Activated CD4-positive, alpha-beta T cell treated with anti-CD3 and anti-CD28 coated beads, Interleukin-2, amount 50 U/mL, for 16 hours (primary cell): Measurements from ENCODE around the gene SLC36A4.
"Not testable (repeated sequence)": the region's sequence is repeated elsewhere in the genome, so short reads cannot be mapped to it uniquely, and the experiment has no call there.

ENCODE experiments used
- DNase-seq: peaks from one replicate; pipeline ENCODE4 v3.0.0-alpha.2; 2020

SLC36A4 gene

DNA sequence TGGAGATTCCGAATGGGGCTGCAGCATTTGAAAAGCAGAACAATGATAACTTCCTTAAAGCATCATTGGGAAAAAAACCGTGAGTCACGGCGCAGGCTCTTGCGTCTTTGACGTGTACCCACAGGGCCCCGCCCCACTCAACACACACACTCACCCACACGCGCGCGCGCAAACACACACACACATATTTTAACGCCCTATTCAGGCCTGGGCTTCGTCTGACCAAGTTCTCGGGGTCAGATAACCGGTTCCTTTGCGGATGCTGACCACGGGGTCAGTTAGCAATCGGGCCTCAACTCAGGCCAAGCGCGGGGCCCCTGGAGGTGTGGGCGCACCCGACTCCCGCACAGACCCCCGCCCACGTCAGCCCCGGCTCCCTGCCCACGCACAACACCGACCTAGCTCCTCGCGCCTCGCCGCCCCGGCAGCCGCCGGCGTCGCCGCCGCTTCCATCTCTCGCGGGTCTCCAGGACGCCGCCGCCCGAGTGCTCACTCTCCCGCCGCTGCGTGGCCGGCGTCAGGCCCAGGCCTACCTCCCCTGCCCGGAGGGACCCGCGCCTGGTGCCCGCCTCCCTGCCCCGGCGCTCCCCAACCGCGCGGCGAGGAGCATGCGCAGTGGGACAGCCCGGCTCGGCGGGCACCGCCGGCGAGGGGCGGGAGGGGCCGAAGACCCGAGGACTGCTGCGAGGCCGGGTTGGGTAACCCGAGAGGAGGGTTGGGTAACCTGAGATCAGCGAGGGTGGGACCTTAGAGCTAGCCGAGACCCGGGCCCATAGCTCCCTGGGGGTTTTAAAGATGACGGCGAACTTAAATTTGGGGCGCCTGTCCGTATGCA, at the start of gene SLC36A4:
TSS of gene SLC36A4 (minus strand) at position 612 of the 835 bp plus-strand sequence. CDS start at position 453, 159 bp downstream.
- DNase-seq, result peak; percentile 86

DNA sequence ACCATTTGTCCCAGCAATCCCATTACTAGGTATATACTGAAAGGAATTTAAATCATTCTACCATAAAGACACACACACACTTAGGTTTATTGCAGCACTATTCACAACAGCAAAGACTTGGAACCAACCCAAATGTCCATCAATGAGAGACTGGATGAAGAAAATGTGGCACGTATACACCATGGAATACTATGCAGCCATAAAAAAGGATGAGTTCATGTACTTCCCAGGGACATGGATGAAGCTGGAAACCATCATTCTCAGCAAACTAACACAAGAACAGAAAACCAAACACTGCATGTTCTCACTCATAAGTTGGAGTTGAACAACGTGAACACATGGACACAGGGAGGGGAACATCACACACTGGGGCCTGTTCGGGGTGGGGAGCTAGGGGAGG, 49.0 kb upstream of the SLC36A4 start:
- not testable (repeated sequence) for DNase-seq

- DNase-seq, result no peak
Observed at GRCh38 chr11:93244018-93244417, 46.2 kb upstream of the SLC36A4 start.

GRCh38 chr11:93239966-93240365, 42.2 kb upstream of the SLC36A4 start:
- no peak for DNase-seq

GRCh38 chr11:93238956-93239355, 41.2 kb upstream of the SLC36A4 start:
- no peak for DNase-seq

- DNase-seq, result peak; percentile 29
Observed at GRCh38 chr11:93236741-93237675, 39.2 kb upstream of the SLC36A4 start.

DNA sequence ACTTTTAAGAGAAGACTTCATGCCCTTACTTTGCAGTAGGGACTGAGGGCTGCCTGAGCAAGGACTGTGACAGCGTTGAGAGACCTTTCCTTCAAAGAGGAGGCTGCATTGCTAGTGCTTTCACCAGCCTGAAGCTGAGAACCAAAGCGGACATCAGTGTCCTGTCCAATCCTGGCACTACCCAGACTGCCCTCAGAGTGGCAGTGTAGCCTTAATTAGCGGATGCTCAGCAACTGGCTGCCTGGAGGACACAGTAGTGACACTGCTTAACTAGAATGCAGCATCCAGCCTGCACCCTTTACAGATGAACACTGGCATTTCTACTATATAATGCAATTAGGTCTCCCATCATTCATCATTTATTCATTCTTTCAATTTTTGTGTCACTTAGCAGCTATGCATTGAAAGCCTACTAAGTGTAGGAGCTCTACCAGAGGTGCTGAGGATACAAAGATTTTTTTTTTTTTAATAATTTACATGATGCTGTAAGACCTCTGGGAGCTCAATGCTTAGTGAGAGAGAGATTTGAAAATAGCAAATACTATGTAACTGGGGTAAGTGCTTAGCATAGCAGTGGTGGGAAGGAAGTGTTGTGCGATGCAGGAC, 36.9 kb upstream of the SLC36A4 start:
- DNase-seq, result peak; percentile 73

DNA sequence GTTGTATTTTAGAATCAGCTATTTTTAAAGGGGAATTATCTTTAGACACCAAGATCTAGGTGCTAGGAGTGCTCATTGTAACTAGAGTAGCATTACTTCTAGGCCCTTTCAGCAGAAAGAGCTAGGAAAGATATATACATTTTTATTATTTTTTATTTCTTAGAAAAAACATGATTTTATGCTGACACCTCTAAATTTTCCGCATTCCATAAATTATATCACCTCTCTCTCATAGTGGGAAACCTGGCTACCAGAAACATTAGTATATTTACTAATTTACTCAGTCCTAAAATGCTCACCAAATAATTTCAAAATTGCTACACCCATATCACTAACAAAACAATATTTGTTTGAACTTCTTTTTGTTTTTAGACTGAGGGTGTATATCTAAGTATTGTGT, 32.1 kb upstream of the SLC36A4 start:
- DNase-seq, result no peak

- DNase-seq, result peak; percentile 3
Observed at GRCh38 chr11:93225662-93226061, 27.9 kb upstream of the SLC36A4 start.

GRCh38 chr11:93221539-93221938, 23.7 kb upstream of the SLC36A4 start:
- DNase-seq, result no peak

- DNase-seq, result no peak
Observed at GRCh38 chr11:93220078-93220477, 22.3 kb upstream of the SLC36A4 start.

- DNase-seq, result no peak
Observed at GRCh38 chr11:93219440-93219839, 21.6 kb upstream of the SLC36A4 start.

GRCh38 chr11:93216511-93217101, 18.8 kb upstream of the SLC36A4 start:
- no peak for DNase-seq

DNA sequence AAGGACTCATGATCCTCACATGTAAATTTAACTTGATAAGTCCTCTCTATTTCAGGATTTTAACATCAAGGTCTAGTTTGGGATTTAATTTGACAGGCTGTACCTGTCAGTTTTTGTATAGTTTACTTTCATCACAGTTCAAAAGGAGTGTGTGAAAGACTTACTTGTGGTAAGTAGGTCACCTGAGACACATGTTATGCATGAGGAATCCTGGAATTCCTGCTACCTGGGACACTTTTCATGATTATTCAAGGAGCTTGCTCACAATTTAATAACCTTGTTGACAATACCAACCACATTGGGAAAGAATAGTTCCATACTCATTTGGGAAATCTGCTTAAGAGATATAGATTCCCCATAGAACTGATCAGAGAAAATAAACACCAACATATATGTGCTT, 15.8 kb upstream of the SLC36A4 start:
- DNase-seq, result no peak

- DNase-seq, result no peak
Observed at GRCh38 chr11:93212094-93212493, 14.3 kb upstream of the SLC36A4 start.

- DNase-seq, result no peak
Observed at GRCh38 chr11:93209466-93209865, 11.7 kb upstream of the SLC36A4 start.

DNA sequence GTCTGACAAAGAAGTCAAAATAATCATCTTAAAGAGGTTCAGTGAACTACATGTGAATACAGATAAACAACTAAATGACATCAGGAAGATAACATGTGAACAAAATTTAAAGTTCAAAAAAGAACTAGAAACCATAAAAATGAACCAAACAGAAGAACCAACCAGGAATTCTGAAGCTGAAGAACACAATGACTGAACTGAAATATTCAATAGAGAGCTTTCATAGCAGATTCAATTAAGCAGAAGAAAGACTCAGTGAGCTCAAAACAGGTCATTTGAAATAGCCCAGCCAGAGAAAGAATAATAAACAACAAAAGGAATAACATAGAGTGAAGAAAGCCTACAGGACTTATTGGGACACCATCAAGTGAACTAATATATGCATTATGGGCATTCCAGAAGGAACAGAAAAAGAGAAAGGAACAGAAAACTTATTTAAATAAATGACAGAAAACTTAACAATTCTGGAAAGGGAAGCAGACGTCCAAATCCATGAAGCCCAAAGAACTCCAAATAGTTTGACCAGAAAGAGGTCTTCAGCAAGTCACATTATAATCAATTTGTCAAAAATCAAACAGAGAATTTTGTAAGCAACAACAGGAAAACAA, 11.0 kb upstream of the SLC36A4 start:
- DNase-seq, result no peak

DNA sequence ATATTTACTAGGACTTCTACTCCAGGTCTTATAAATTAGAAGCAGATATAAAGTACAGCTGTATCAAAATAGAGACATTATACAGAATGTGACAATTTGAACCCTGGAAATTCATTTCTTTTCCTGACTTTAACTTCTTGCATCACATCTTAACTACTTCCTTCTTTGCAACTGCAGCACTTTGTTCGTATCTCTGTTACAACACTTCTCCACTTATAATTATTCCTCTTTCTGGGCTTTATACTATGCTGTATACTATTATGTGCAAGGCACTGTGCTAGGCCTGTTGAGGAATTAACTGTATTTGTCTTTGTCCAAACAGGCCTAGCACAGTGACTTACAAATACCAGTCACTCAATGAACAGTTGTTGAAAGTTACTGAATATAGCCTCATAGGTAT, 1.8 kb upstream of the SLC36A4 start:
- DNase-seq, result no peak

GRCh38 chr11:93198215-93198845, 539 bp upstream of the SLC36A4 start:
- no peak for DNase-seq

- DNase-seq, result no peak
Observed at GRCh38 chr11:93196816-93197379, 893 bp downstream of the SLC36A4 start.

- DNase-seq, result no peak
Observed at GRCh38 chr11:93194673-93195291, 3.0 kb downstream of the SLC36A4 start.
